ENCODE results near the gene POU6F1.
A peak's percentile ranks its signal among the peaks of the same experiment; 100 is the strongest.
"Not testable (repeated sequence)": the region's sequence is repeated elsewhere in the genome, so short reads cannot be mapped to it uniquely, and the experiment has no call there.

The POU6F1 gene

GRCh38 chr12:51217968-51218606 lies at the start of gene POU6F1:
Gene POU6F1 (minus strand): TSS chr12:51218062. CDS start chr12:51206836, 11,226 bp downstream.
- peak; percentile 94 for DNase-seq (ENCODE audit: low spot score)

GRCh38 chr12:51265024-51265423 lies 47.2 kb upstream of the POU6F1 start:
- DNase-seq (ENCODE audit: low spot score), result no peak

GRCh38 chr12:51264297-51264696 lies 46.4 kb upstream of the POU6F1 start:
- DNase-seq (ENCODE audit: low spot score), result no peak

GRCh38 chr12:51263341-51263740 lies 45.5 kb upstream of the POU6F1 start:
- DNase-seq (ENCODE audit: low spot score), result no peak

GRCh38 chr12:51262758-51263177 lies 44.9 kb upstream of the POU6F1 start:
- no peak for DNase-seq (ENCODE audit: low spot score)

GRCh38 chr12:51259600-51259999 lies 41.7 kb upstream of the POU6F1 start:
- DNase-seq (ENCODE audit: low spot score), result not testable (repeated sequence)

GRCh38 chr12:51254536-51254935 lies 36.7 kb upstream of the POU6F1 start:
- DNase-seq (ENCODE audit: low spot score), result no peak

- DNase-seq (ENCODE audit: low spot score), result no peak
These were observed 35.4 kb upstream of the POU6F1 start for GRCh38 chr12:51253276-51253675.

- DNase-seq (ENCODE audit: low spot score), result no peak
These were observed 29.8 kb upstream of the POU6F1 start for GRCh38 chr12:51247523-51248206.

- DNase-seq (ENCODE audit: low spot score), result peak; percentile 61
These were observed 28.5 kb upstream of the POU6F1 start for GRCh38 chr12:51246254-51246853.

GRCh38 chr12:51245476-51246253 lies 27.8 kb upstream of the POU6F1 start:
- no peak for DNase-seq (ENCODE audit: low spot score)

- no peak for DNase-seq (ENCODE audit: low spot score)
These were observed 26.4 kb upstream of the POU6F1 start for GRCh38 chr12:51244269-51244668.

GRCh38 chr12:51242876-51243275 lies 25.0 kb upstream of the POU6F1 start:
- DNase-seq (ENCODE audit: low spot score), result no peak

GRCh38 chr12:51242120-51242519 lies 24.3 kb upstream of the POU6F1 start:
- DNase-seq (ENCODE audit: low spot score), result no peak

- DNase-seq (ENCODE audit: low spot score), result peak; percentile 45
These were observed 23.1 kb upstream of the POU6F1 start for GRCh38 chr12:51240971-51241370.

GRCh38 chr12:51238510-51239334 lies 20.9 kb upstream of the POU6F1 start, which contains the start of gene DAZAP2:
Gene DAZAP2 (plus strand): TSS chr12:51238826. CDS start chr12:51238908, 82 bp downstream.
- peak; percentile 98 for DNase-seq (ENCODE audit: low spot score)

- no peak for DNase-seq (ENCODE audit: low spot score)
These were observed 20.2 kb upstream of the POU6F1 start for GRCh38 chr12:51238037-51238509.

- no peak for DNase-seq (ENCODE audit: low spot score)
These were observed 16.7 kb upstream of the POU6F1 start for GRCh38 chr12:51234530-51234929.

- DNase-seq (ENCODE audit: low spot score), result no peak
These were observed 14.8 kb upstream of the POU6F1 start for GRCh38 chr12:51232642-51233041.

- DNase-seq (ENCODE audit: low spot score), result no peak
These were observed 11.4 kb upstream of the POU6F1 start for GRCh38 chr12:51229116-51229809.

GRCh38 chr12:51227962-51228361 lies 10.1 kb upstream of the POU6F1 start:
- no peak for DNase-seq (ENCODE audit: low spot score)

All from hepatic stellate cell (primary cell).